HG02840 (cell line): Measurements from ENCODE around the gene ATXN1.
A peak's percentile ranks its signal among the peaks of the same experiment; 100 is the strongest.
"Not testable (repeated sequence)": the region's sequence is repeated elsewhere in the genome, so short reads cannot be mapped to it uniquely, and the experiment has no call there.

Source experiments
- ATAC-seq: cut with Tn5 transposase; IDR thresholded peaks from one replicate; pipeline ENCODE4 v1.9.1; 2021; ENCODE audit warnings: mild to moderate bottlenecking, moderate library complexity, moderate number of reproducible peaks; ENCODE audit not compliant: unreplicated experiment, low FRiP score

Gene ATXN1

DNA sequence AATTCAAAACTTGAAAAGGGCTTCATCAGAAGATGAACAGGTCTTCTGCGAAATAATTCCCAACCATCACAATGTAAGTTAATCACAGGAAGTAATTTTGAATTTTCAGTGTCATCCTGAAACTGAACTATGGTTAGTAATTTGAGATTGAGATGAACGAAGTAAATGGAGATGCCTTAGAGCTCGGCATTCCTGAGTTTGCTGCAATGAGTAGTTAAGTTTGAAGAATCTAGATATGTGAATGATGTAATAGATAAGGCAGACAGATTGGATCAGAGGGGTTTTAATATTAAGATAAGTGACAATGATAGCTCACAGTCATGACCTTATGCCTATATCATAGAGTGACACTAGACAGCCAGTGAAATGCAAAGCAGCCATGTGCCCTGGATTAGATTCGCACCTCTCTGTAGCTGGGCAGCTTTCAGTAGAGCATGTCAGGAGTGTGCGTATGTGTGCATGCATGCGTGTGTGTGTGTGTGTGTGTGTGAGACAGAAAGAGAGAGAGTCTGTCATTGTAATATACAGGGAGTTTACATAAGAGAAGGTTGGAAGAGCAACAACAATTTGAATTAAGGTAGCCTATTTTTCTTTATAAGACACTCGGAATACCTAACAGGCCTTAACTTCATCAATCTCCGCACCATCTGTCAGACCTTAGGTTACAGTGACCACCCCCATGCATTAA, 289.9 kb downstream of the ATXN1 start:
- ATAC-seq, result peak; percentile 42

DNA sequence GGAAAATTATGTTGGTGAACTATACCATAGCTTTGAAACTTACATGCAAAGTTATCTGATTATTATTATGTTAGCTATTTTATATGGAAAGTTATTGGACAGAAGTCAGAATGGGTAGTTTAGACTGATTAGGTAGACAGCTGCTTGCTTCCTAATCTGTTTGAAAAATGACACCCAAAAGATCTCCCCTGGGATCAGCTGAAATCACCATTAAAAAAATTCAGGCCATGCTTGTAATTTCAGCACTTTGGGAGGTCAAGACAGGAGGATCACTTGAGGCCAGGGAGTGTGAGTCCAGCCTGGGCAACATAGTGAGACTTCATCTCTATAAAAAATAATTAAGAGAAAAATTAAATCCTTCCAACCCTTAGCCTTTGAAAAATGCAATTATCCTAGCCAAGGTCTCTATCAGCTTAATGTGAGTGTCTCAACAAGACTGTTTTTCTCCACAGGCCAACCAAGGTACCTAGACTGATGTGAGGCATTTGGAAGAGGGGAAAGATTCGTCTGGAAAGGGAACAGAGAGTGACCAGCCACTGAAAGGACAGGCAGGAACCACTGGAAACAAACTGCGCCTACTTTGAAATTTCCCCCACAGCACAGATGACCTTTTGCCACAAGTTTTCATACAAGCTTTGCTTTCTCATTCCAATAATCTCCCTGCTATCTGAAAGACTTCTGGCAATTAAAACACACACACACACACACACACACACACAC, 290.6 kb downstream of the ATXN1 start:
- ATAC-seq, result no peak

GRCh38 chr6:16468991-16469615, 292.2 kb downstream of the ATXN1 start:
- ATAC-seq, result no peak

DNA sequence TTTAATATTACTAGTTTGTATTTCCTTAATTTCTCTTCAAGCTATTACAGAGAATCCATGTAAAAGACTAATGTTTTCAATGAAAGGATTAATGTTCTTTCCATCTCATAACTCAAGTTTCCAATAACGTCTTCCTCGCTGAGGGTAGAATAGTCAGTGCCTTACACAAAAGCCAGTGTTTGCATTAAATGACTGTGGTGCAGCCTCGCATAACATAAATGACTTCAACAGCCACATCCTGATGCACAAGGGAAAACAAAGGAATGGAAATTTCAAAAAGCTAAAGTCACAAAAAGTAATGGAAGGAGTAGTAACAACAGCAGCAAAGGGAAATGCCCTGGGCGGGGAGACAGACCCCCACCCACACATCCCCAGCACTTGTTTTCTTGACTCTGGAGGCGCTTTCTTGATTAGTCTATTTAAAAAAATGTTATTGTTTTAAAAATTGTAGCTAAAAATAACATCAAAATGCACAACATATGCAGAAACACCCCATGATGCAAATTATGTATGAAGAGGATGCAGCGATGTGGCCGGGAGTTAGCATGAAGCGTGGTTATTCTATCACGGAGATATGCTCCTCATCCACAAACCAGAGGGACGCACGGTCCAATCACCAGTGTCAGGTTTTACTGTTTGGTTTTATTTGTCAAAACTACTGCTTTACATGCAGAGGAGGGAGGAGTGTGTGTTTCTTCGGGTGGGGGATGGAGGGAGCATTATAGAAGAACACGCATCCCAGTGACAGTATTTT, 294.3 kb downstream of the ATXN1 start:
- ATAC-seq, result no peak

DNA sequence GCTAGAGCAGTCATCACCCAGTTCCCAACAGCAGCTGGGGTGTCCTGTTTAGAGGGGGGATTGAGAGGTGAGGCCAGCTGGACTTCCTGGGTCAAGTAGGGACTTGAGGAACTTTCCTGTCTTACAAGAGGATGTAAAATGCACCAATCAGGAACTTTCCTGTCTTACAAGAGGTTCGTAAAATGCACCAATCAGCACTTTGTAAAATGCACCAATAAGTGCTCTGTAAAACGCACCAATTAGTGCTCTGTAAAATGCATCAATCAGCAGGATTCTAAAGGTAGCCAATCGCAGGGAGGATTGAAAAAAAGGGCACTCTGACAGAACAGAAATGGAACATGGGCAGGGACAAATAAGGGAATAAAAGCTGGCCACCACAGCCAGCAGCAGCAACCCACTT, 297.2 kb downstream of the ATXN1 start:
- no peak for ATAC-seq

GRCh38 chr6:16463246-16463645, 298.0 kb downstream of the ATXN1 start:
- ATAC-seq, result not testable (repeated sequence)

DNA sequence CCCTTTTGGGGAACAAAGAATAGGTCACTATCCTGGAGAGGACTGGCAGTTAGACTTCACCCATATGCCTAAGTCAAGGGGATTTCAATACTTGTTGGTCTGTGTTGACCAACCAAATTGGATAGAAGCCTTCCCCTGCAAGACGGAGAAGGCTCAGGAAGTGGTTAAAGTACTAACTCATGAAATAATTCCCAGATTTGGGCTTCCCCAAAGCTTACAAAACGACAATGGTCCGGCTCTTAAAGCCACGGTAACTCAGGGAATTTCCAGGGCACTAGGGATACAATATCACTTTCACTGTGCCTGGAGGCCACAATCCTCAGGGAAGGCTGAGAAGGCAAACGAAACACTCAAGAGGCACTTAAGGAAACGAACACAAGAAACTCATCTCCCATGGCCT, 299.8 kb downstream of the ATXN1 start:
- ATAC-seq, result no peak

- ATAC-seq, result not testable (repeated sequence)
Measured at GRCh38 chr6:16459472-16459871, 301.8 kb downstream of the ATXN1 start.

DNA sequence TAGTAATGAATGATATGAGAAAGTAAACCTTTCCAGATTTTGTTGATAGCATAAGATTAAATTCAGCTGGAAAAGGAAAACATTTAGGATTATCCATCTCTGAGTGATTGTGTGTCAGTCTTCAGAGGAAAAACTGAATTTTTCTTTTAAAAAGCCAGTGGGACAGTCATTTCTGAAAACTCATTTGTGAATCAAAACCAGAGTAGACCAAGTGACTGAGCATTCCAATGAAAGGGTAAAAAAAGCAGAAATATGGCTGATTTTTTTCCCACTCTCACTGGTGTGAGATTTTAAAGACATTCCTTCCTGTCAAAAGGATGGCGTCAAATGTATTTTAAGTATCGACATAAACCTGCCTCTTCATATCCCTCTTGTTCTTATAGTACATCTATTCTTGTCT, 308.9 kb downstream of the ATXN1 start:
- no peak for ATAC-seq

- no peak for ATAC-seq
Measured at GRCh38 chr6:16450821-16451220, 310.4 kb downstream of the ATXN1 start.

- no peak for ATAC-seq
Measured at GRCh38 chr6:16450285-16450684, 311.0 kb downstream of the ATXN1 start.

DNA sequence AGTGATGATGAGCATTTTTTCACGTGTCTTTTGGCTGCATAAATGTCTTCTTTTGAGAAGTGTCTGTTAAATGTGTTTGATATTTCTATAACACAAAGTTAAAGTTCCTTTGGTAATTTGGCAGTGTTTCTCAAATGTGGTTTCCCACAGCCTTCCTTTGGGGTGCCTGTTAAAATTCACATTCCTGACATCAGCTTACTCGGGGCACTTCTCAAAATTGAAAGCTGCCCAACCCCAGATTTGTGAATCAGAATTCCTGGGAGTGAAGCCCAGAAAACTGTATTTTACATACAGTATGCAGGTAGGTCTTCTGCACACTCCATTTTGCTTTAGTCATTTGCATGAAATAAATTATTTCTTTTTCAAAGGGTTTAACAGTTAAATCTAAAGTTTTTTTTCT, 315.0 kb downstream of the ATXN1 start:
- no peak for ATAC-seq

- ATAC-seq, result no peak
Measured at GRCh38 chr6:16442031-16442430, 319.2 kb downstream of the ATXN1 start.

DNA sequence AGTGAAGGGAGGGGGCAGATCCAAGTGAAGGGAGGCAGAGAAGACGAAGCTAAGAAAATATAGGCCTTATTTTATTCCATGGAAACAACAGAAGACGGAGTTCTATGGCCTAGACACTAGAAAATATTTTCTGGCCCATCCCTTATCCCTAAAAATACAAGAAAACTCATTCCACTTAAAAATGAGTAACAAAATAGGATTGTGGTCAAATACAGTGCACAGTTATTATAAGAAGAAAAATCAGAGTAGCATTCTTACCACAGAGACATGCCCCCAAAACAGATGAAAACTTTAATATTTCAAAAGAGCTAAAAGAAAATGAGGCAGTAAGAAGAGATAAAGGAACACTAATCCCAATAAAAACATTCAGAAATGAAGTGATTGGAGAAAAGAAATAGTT, 320.0 kb downstream of the ATXN1 start:
- no peak for ATAC-seq

- ATAC-seq, result no peak
Measured at GRCh38 chr6:16440636-16441212, 320.5 kb downstream of the ATXN1 start.

- ATAC-seq, result no peak
Measured at GRCh38 chr6:16438718-16439591, 322.3 kb downstream of the ATXN1 start.

GRCh38 chr6:16437984-16438383, 323.3 kb downstream of the ATXN1 start:
- ATAC-seq, result no peak

DNA sequence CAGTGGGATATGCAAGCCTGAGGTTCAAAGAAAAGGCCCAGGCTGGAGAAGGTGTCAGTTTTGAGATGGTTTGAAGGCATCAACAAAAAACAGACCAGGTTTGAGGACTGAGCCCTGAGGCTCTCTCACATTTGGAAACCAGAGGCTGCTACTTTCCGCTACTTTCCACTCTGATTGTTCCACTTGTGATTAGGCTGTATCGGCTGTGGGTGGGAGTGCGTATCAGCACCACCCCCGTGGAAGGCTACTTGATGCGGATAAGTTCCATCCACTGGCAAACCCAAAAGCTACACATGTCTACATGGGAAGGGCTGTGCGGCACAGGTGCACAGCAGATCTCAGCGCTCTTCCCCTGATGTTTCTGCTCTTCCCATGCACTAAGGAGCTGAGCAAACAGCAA, 324.2 kb downstream of the ATXN1 start:
- no peak for ATAC-seq

GRCh38 chr6:16436550-16436949, 324.7 kb downstream of the ATXN1 start:
- no peak for ATAC-seq

DNA sequence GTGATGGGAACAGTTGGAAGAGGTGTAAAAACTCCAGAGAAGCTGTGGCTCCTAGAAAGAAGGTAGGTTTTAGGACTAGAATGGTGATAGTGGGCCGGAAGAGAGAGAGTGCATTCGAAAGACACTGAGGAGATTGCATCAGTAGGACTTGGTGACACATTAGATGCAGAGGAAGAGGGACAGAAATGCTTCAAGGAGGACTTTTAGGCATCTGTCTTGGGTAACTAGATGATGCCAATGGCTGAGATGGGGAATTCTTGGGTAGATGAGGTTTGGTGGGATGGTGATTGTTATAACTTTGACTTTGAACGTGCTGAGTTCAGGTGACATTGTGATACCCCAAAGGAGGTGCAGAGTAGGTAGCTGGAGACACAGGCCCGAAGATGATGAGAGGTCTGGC, 326.4 kb downstream of the ATXN1 start:
- no peak for ATAC-seq
